IMR-90 (cell line): Measurements from ENCODE around the gene NKAIN2. TPM values are rescaled to one million over a fixed set of nuclear protein-coding genes. Genes with fewer than 3 reads are reported as not detected.

Experiments
- ATAC-seq: fragments of 200-7000 bp; cut with Tn5 transposase; 2 replicates; pipeline ENCODE4 v1.9.1; 2020; ENCODE audit warnings: low read depth, mild to moderate bottlenecking, moderate library complexity
- BruUV-seq: library from RNA; stranded (reverse); fragments of 400-500 nt; replicated peaks from 2 replicates; lab custom pipeline; 2021; lab: Mats Ljungman, UMichigan
- CTCF ChIA-PET: fragments of 300-600 bp; formaldehyde crosslinking; extraction: SDS; loops from one replicate; lab custom pipeline; 2021; ENCODE audit warnings: antibody characterized with exemption; lab: Yijun Ruan, JAX
- POLR2A ChIA-PET: fragments of 300-600 bp; sonication (Branson Sonifier 250); formaldehyde crosslinking; loops from one replicate; lab custom pipeline; 2022; ENCODE audit warnings: antibody characterized with exemption; ENCODE audit not compliant: unreplicated experiment; lab: Charles Lee
- DNase-seq: peaks from one replicate; pipeline ENCODE4 v3.0.0; 2013
- H2AFZ ChIP-seq: replicated peaks from 2 replicates; pipeline ENCODE3; 2013; ENCODE audit warnings: low read length, mild to moderate bottlenecking; ENCODE audit not compliant: poor library complexity
- H2AK5ac ChIP-seq: 2 replicates; pipeline ENCODE4 v1.6.1; 2013; ENCODE audit warnings: low read depth, low read length, inconsistent platforms
- H2AK9ac ChIP-seq: replicated peaks from 2 replicates; pipeline ENCODE3; 2013; ENCODE audit warnings: mild to moderate bottlenecking, low read depth, low read length, moderate library complexity; ENCODE audit not compliant: poor library complexity
- H2BK120ac ChIP-seq: 2 replicates; pipeline ENCODE4 v1.6.1; 2013; ENCODE audit warnings: low read depth, low read length, inconsistent platforms
- H2BK15ac ChIP-seq: 3 replicates; pipeline ENCODE4 v1.6.1; 2013; ENCODE audit warnings: low read depth, low read length, inconsistent platforms
- H2BK20ac ChIP-seq: 2 replicates; pipeline ENCODE4 v1.6.1; 2013; ENCODE audit warnings: low read depth, mild to moderate bottlenecking, inconsistent platforms, low read length, moderate library complexity
- H2BK5ac ChIP-seq: 2 replicates; pipeline ENCODE4 v1.6.1; 2013; ENCODE audit warnings: mild to moderate bottlenecking, low read depth, low read length, inconsistent platforms; ENCODE audit not compliant: poor library complexity, severe bottlenecking
- H3K14ac ChIP-seq: replicated peaks from 2 replicates; pipeline ENCODE4 v1.6.1; 2013; ENCODE audit warnings: low read depth, low read length, inconsistent platforms
- H3K18ac ChIP-seq: 2 replicates; pipeline ENCODE4 v1.6.1; 2013; ENCODE audit warnings: low read depth, low read length, control low read depth
- H3K23ac ChIP-seq: 2 replicates; pipeline ENCODE4 v1.6.1; 2013; ENCODE audit warnings: low read depth, low read length, inconsistent platforms
- H3K27ac ChIP-seq: 2 replicates; pipeline ENCODE4 v1.5.1; 2013; ENCODE audit warnings: mild to moderate bottlenecking, control low read depth, low read length; ENCODE audit not compliant: insufficient read depth
- H3K27me3 ChIP-seq: 2 replicates; pipeline ENCODE4 v1.6.1; 2013; ENCODE audit warnings: low read length; ENCODE audit not compliant: control insufficient read depth, insufficient read depth
- H3K36me3 ChIP-seq: 2 replicates; pipeline ENCODE4 v1.6.1; 2013; ENCODE audit warnings: low read length, mixed read lengths; ENCODE audit not compliant: control insufficient read depth, insufficient read depth
- H3K4ac ChIP-seq: 2 replicates; pipeline ENCODE4 v1.6.1; 2013; ENCODE audit warnings: low read depth, low read length, inconsistent platforms
- H3K4me1 ChIP-seq: 2 replicates; pipeline ENCODE4 v1.6.1; 2013; ENCODE audit warnings: low read length, mixed read lengths; ENCODE audit not compliant: control insufficient read depth, insufficient read depth
- H3K4me2 ChIP-seq: 2 replicates; pipeline ENCODE4 v1.6.1; 2013; ENCODE audit warnings: low read depth, mild to moderate bottlenecking, control low read depth, low read length, moderate library complexity
- H3K4me3 ChIP-seq: 2 replicates; pipeline ENCODE4 v1.5.1; 2013; ENCODE audit warnings: low read depth, mild to moderate bottlenecking, control low read depth, low read length, moderate library complexity; ENCODE audit not compliant: insufficient read depth
- H3K56ac ChIP-seq: 2 replicates; pipeline ENCODE4 v1.6.1; 2013; ENCODE audit warnings: low read length, inconsistent platforms; ENCODE audit not compliant: insufficient read depth; ENCODE audit errors: extremely low read depth
- H3K79me1 ChIP-seq, 2 experiments: 2 replicates each; pipeline ENCODE4 v1.6.1; 2013; ENCODE audit warnings: low read length in 2 of 2, inconsistent platforms in 1 of 2, low read depth in 1 of 2
- H3K9ac ChIP-seq: 2 replicates; pipeline ENCODE4 v1.6.1; 2013; ENCODE audit warnings: low read depth, low read length, control low read depth
- H3K9me1 ChIP-seq: 2 replicates; pipeline ENCODE4 v1.6.1; 2013; ENCODE audit warnings: low read length, inconsistent platforms; ENCODE audit not compliant: insufficient read depth
- H3K9me3 ChIP-seq: 2 replicates; pipeline ENCODE4 v1.6.1; 2013; ENCODE audit warnings: low read length; ENCODE audit not compliant: control insufficient read depth, insufficient read depth
- H4K20me1 ChIP-seq: 2 replicates; pipeline ENCODE4 v1.6.1; 2013; ENCODE audit warnings: low read length, inconsistent platforms; ENCODE audit not compliant: insufficient read depth
- H4K5ac ChIP-seq: 2 replicates; pipeline ENCODE4 v1.6.1; 2013; ENCODE audit warnings: mild to moderate bottlenecking, low read depth, low read length, control low read depth
- H4K8ac ChIP-seq, 2 experiments: 2 replicates each; pipeline ENCODE4 v1.6.1; 2013; ENCODE audit warnings: low read depth in 2 of 2, low read length in 2 of 2, control low read depth in 1 of 2, inconsistent platforms in 1 of 2
- H4K91ac ChIP-seq: 2 replicates; pipeline ENCODE4 v1.6.1; 2013; ENCODE audit warnings: low read depth, low read length, inconsistent platforms; ENCODE audit not compliant: insufficient read depth
- BHLHE40 ChIP-seq: fragments of 150-350 bp; IDR thresholded peaks from 2 replicates; pipeline ENCODE4 v1.6.1; 2016; ENCODE audit warnings: mild to moderate bottlenecking, low read depth, low read length
- CEBPB ChIP-seq: IDR thresholded peaks from 2 replicates; pipeline ENCODE4 v1.6.1; 2012; ENCODE audit warnings: low read depth, low read length, improper control_type of control experiment
- CHD1 ChIP-seq: IDR thresholded peaks from 2 replicates; pipeline ENCODE4 v1.6.1; 2012; ENCODE audit warnings: low read depth, low read length, improper control_type of control experiment
- ELK1 ChIP-seq: fragments of 150-350 bp; IDR thresholded peaks from 2 replicates; pipeline ENCODE4 v1.6.1; 2016; ENCODE audit warnings: low read depth, mild to moderate bottlenecking, low read length, moderate library complexity, borderline replicate concordance
- FOS ChIP-seq: fragments of 150-350 bp; IDR thresholded peaks from 2 replicates; pipeline ENCODE4 v1.6.1; 2016; ENCODE audit warnings: low read depth, low read length
- MAFK ChIP-seq: IDR thresholded peaks from 2 replicates; pipeline ENCODE4 v1.6.1; 2012; ENCODE audit warnings: low read depth, low read length, improper control_type of control experiment
- MAZ ChIP-seq: IDR thresholded peaks from 2 replicates; pipeline ENCODE4 v1.6.1; 2012; ENCODE audit warnings: low read depth, mild to moderate bottlenecking, low read length, improper control_type of control experiment, moderate library complexity, borderline replicate concordance
- MXI1 ChIP-seq: IDR thresholded peaks from 2 replicates; pipeline ENCODE4 v1.6.1; 2012; ENCODE audit warnings: low read depth, mild to moderate bottlenecking, low read length, moderate library complexity, borderline replicate concordance
- NFE2L2 ChIP-seq: fragments of 150-350 bp; IDR thresholded peaks from 2 replicates; pipeline ENCODE4 v1.6.1; 2016; ENCODE audit warnings: low read depth, mild to moderate bottlenecking, low read length
- POLR2A ChIP-seq: IDR thresholded peaks from 2 replicates; pipeline ENCODE4 v1.6.1; 2012; ENCODE audit warnings: mild to moderate bottlenecking, low read depth, low read length
- RAD21 ChIP-seq: IDR thresholded peaks from 2 replicates; pipeline ENCODE4 v1.6.1; 2012; ENCODE audit warnings: low read length, improper control_type of control experiment
- RCOR1 ChIP-seq: IDR thresholded peaks from 2 replicates; pipeline ENCODE4 v1.6.1; 2012; ENCODE audit warnings: mild to moderate bottlenecking, low read length, improper control_type of control experiment; ENCODE audit not compliant: insufficient replicate concordance
- RFX5 ChIP-seq: IDR thresholded peaks from 2 replicates; pipeline ENCODE4 v1.8.0; 2012; ENCODE audit warnings: low read depth, mild to moderate bottlenecking, low read length, moderate library complexity
- SMC3 ChIP-seq: fragments of 150-350 bp; IDR thresholded peaks from 2 replicates; pipeline ENCODE4 v1.6.1; 2016; ENCODE audit warnings: low read depth, mild to moderate bottlenecking, antibody characterized with exemption, low read length, moderate library complexity
- USF2 ChIP-seq: fragments of 150-350 bp; IDR thresholded peaks from 2 replicates; pipeline ENCODE4 v1.6.1; 2017; ENCODE audit warnings: mild to moderate bottlenecking, antibody characterized with exemption, low read length, low read depth
- WGBS, 2 experiments: methylation state at CpG; one replicate each; pipeline versions ENCODE4 v1.1.5 to v1.1.7; 2013; ENCODE audit warnings: missing lambda C conversion rate in 2 of 2; ENCODE audit not compliant: insufficient read length in 1 of 2; ENCODE audit errors: extremely low coverage in 2 of 2; 5-methylcytosine and 5-hydroxymethylcytosine counted together
- dilution Hi-C: fragments of 300-500 bp; cut with HindIII; formaldehyde crosslinking; loops from one replicate; pipeline ENCODE4 v1.14.3; 2018; ENCODE audit warnings: low sequenced_read_pairs; ENCODE audit not compliant: unreplicated experiment
- in situ Hi-C: fragments of 300-500 bp; cut with MboI; formaldehyde crosslinking; loops from 3 replicates; pipeline ENCODE4 v1.14.3; 2019; ENCODE audit warnings: low sequenced_read_pairs, inconsistent platforms, mixed read lengths
- intact Hi-C: fragments of 100-400 bp; cut with micrococcal nuclease; formaldehyde crosslinking; loops from 2 replicates; pipeline ENCODE4 v1.10.0; 2022
- polyA plus RNA-seq, 3 experiments: library from polyadenylated mRNA; depleted of rRNA; stranded (reverse); fragments of >200 nt; gene quantifications; 2 replicates each; pipeline ENCODE4 v1.2.3, GENCODE V29; 2012; ENCODE audit warnings: low replicate concordance in 1 of 3
- total RNA-seq: library from RNA; depleted of rRNA; stranded (reverse); fragments of >200 nt; gene quantifications from 2 replicates; pipeline ENCODE4 v1.2.3, GENCODE V29; 2012
- TF ChIP-seq, protein P1 (sequence below): conservative IDR thresholded peaks from 2 replicates; pipeline ENCODE4 v1.5.1; 2012; ENCODE audit warnings: mild to moderate bottlenecking, low read depth, low read length, improper control_type of control experiment

Gene NKAIN2
- total and polyA plus RNA-seq, 2 of the 4 experiments (the other 2 are of a cell fraction) = not detected

DNA sequence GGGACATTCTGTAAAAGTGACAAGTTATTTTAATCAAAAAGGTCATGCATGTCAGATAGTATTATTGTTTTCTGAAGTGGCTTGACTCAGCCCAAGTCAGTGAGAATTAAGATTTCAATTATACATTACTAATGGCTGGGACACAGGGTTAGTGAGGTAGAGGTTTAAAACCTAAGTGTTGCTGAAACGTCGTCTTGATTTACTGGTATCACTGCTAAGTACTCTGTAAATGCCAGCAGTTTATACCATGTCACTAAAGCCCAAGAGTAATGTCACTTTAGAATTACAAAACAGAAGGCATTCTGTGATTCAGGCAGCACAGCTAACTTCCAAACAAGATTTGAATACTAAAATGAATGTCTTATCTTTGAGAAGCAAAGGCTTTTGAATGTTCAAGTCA, 176.6 kb downstream of the NKAIN2 start:
- Histone ChIP-seq H2AK9ac (no peak overlapping the region), H3K27ac (no peak overlapping the region), H4K8ac (no peak overlapping the region), H3K9me3 (no peaks in the 10 kb centered on the region), H3K23ac (no peak overlapping the region), H2BK20ac (no peak overlapping the region), H2AK5ac (no peak overlapping the region), H3K79me1 (no peaks in the 10 kb centered on the region), H3K9me1 (no peaks in the 10 kb centered on the region), H2BK15ac (no peak overlapping the region), H3K36me3 (no peaks in the 10 kb centered on the region), H4K5ac (no peak overlapping the region), H2BK5ac (no peak overlapping the region), H3K4me1 (no peaks in the 10 kb centered on the region), H3K56ac (no peak overlapping the region), H4K20me1 (no peaks in the 10 kb centered on the region), H3K4ac (no peak overlapping the region), H2AFZ (no peak overlapping the region), H3K9ac (no peak overlapping the region), H3K27me3 (no peaks in the 10 kb centered on the region), H3K4me3 (no peak overlapping the region), H4K91ac (no peak overlapping the region), H3K14ac (no peak overlapping the region), H2BK120ac (no peak overlapping the region), H3K18ac (no peak overlapping the region), H3K4me2 (no peak overlapping the region)
- no CpG with 5 or more reads among the region's 2 CpGs for WGBS, 2 experiments
- intact Hi-C loops (no loop called here), dilution Hi-C loops (no loop called here), in situ Hi-C loops (no loop called here)
- DNase-seq = no peak
- POLR2A ChIA-PET = no interaction called here
- no TSS peak for BruUV-seq
- ATAC-seq = no peak
- no peak for TF ChIP-seq FOS
- TF ChIP-seq CHD1 = no peak
- no peak for TF ChIP-seq MAZ
- TF ChIP-seq MAFK = no peak
- TF ChIP-seq RCOR1 = no peak
- TF ChIP-seq BHLHE40 = no peak
- TF ChIP-seq POLR2A = no peak
- no peak for TF ChIP-seq SMC3
- TF ChIP-seq USF2 = no peak
- no peak for TF ChIP-seq RAD21
- no peak for TF ChIP-seq MXI1
- TF ChIP-seq, protein P1, sequence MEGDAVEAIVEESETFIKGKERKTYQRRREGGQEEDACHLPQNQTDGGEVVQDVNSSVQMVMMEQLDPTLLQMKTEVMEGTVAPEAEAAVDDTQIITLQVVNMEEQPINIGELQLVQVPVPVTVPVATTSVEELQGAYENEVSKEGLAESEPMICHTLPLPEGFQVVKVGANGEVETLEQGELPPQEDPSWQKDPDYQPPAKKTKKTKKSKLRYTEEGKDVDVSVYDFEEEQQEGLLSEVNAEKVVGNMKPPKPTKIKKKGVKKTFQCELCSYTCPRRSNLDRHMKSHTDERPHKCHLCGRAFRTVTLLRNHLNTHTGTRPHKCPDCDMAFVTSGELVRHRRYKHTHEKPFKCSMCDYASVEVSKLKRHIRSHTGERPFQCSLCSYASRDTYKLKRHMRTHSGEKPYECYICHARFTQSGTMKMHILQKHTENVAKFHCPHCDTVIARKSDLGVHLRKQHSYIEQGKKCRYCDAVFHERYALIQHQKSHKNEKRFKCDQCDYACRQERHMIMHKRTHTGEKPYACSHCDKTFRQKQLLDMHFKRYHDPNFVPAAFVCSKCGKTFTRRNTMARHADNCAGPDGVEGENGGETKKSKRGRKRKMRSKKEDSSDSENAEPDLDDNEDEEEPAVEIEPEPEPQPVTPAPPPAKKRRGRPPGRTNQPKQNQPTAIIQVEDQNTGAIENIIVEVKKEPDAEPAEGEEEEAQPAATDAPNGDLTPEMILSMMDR = no peak
- no peak for TF ChIP-seq ELK1
- TF ChIP-seq CEBPB = no peak
- no peak for TF ChIP-seq NFE2L2
- TF ChIP-seq RFX5 = no peak
- CTCF ChIA-PET = no interaction called here
